ENCODE results near the gene KCNK1. TPM values are rescaled to one million over a fixed set of nuclear protein-coding genes. Genes with fewer than 3 reads are reported as not detected.
A peak's percentile ranks its signal among the peaks of the same experiment; 100 is the strongest.

Gene KCNK1
- total and polyA plus RNA-seq, 2 of the 8 experiments (the other 6 are each of a cell fraction or from before 2014, with no cell fraction given): 11.9 to 16.5 TPM

GRCh38 chr1:233679591-233680373 lies 65.9 kb downstream of the KCNK1 start:
- Histone ChIP-seq H3K36me3 (ENCODE audit: control insufficient read depth in 2 of 4, insufficient read depth in 4 of 4, low read length in 3 of 4) (peaks cover 0 to 6% (median 0%) of the 10 kb centered on the region in 4 experiments; a peak in 1 of 8 replicates), H4K8ac (ENCODE audit: extremely low read depth, insufficient read depth, low read length) (no peak overlapping the region), H3K4me2 (ENCODE audit: insufficient read depth in 1 of 2, low read depth in 2 of 2, low read length in 2 of 2) (no peak overlapping the region), H2AK5ac (ENCODE audit: low read depth, low read length) (no peak overlapping the region), H3K23me2 (ENCODE audit: low read depth, low read length) (no peaks in the 10 kb centered on the region), H3K18ac (ENCODE audit: extremely low read depth, low read length) (no peak overlapping the region), H3K27me3 (replicated peaks in 1 of 4; ENCODE audit: control insufficient read depth in 3 of 4, extremely low read depth in 1 of 4, insufficient read depth in 3 of 4, low read length in 3 of 4) (no peaks in the 10 kb centered on the region), H2BK20ac (ENCODE audit: low read length) (no peak overlapping the region), H2BK5ac (ENCODE audit: low read depth, low read length) (no peak overlapping the region), H3K56ac (replicated peaks; ENCODE audit: insufficient read length, low read depth, low read length) (no peak overlapping the region), H3K79me2 (ENCODE audit: control insufficient read depth in 1 of 2, insufficient read depth in 2 of 2, low read length in 2 of 2) (no peaks in the 10 kb centered on the region), H4K91ac (replicated peaks; ENCODE audit: insufficient read length, low read length) (no peak overlapping the region), H4K20me1 (replicated peaks in 1 of 2; ENCODE audit: control insufficient read depth in 1 of 2, insufficient read depth in 2 of 2, low read length in 2 of 2) (no peaks in the 10 kb centered on the region), H4K5ac (ENCODE audit: insufficient read length, low read depth, low read length) (no peak overlapping the region), H3K4ac (replicated peaks; ENCODE audit: insufficient read length, low read depth, low read length) (no peak overlapping the region), H2AFZ (ENCODE audit: low read length) (no peak overlapping the region), H3K9ac (replicated peaks in 1 of 4; ENCODE audit: extremely low read depth in 1 of 4, low read depth in 3 of 4, low read length in 3 of 4) (peak overlapping the region in 1 of 4 experiments; percentile 4; a peak in 1 of 7 replicates), H3K4me3 (ENCODE audit: extremely low read depth in 1 of 4, insufficient read depth in 2 of 4, low read depth in 3 of 4, low read length in 4 of 4) (no peak overlapping the region), H3K9me3 (ENCODE audit: insufficient read depth in 2 of 2, low read depth in 1 of 2, low read length in 1 of 2) (no peaks in the 10 kb centered on the region), H3K23ac (ENCODE audit: insufficient read length) (no peak overlapping the region), H3K79me1 (ENCODE audit: low read depth, low read length) (no peaks in the 10 kb centered on the region), H2BK15ac (ENCODE audit: low read length) (no peak overlapping the region), H2BK12ac (ENCODE audit: low read depth, low read length) (no peak overlapping the region), H2BK120ac (replicated peaks; ENCODE audit: low read depth, low read length) (no peak overlapping the region), H3K27ac (ENCODE audit: low read depth, low read length) (no peak overlapping the region), H3K4me1 (replicated peaks in 1 of 4; ENCODE audit: control insufficient read depth in 3 of 4, insufficient read depth in 4 of 4, low read length in 3 of 4) (peaks cover 0 to 6% (median 4%) of the 10 kb centered on the region in 4 experiments; a peak in 5 of 7 replicates), H3K14ac (ENCODE audit: insufficient read length) (no peak overlapping the region)
- POLR2A ChIA-PET (ENCODE audit: partially characterized antibody): no interaction called here
- 73% methylated on average over 12 of the region's 12 CpGs; no CpG with 5 or more reads in 1 of the 2 experiments for WGBS, 2 experiments (ENCODE audit: extremely low coverage in 1 of 2, insufficient coverage in 1 of 2, insufficient read length in 1 of 2, insufficient replicate concordance in 2 of 2, low coverage in 1 of 2, low lambda C conversion rate in 2 of 2, missing lambda C conversion rate in 1 of 2)
- FAIRE-seq: peak; percentile 19
- CTCF ChIA-PET (ENCODE audit: partially characterized antibody): interaction anchor here (0.6 to 2.9 kb wide), 8 partner anchors 11 to 432 kb away, joined by 3 to 10 read pairs (median 3); no protein-coding TSS in a partner anchor
- no peak for DNase-seq (ENCODE audit: low read depth in 1 of 2, low spot score in 2 of 2)
- no peak for TF ChIP-seq SUZ12 (IDR thresholded peaks at IDR 0.05; ENCODE audit: low read length)
- TF ChIP-seq TAF7 (optimal IDR thresholded peaks at IDR 0.05; ENCODE audit: borderline replicate concordance, low read depth, low read length): no peak
- TF ChIP-seq SIX5 (IDR thresholded peaks at IDR 0.05; ENCODE audit: low read depth, low read length): no peak

Data from H1 (cell line).